Smooth muscle cell (in vitro differentiated cells): ENCODE results near the gene TMEM25. TPM values are rescaled to one million over a fixed set of nuclear protein-coding genes. Genes with fewer than 3 reads are reported as not detected.

ENCODE experiments used
- DNase-seq: peaks from one replicate; lab custom pipeline; 2025; ENCODE audit not compliant: unreplicated experiment; lab: John Stamatoyannopoulos, UW
- H2AFZ ChIP-seq: fragments of 200-600 bp; sonication (generic); 2 replicates; pipeline ENCODE4 v1.6.0; 2016; ENCODE audit warnings: antibody characterized with exemption, low read depth, mild to moderate bottlenecking
- H3F3A ChIP-seq: fragments of 200-600 bp; sonication (generic); 2 replicates; pipeline ENCODE4 v1.6.0; 2017; ENCODE audit warnings: antibody characterized with exemption, low read depth
- H3K27ac ChIP-seq: fragments of 200-600 bp; sonication (generic); 2 replicates; pipeline ENCODE4 v1.5.1; 2016; ENCODE audit warnings: low read depth, mild to moderate bottlenecking
- H3K27me3 ChIP-seq: fragments of 200-600 bp; sonication (generic); 2 replicates; pipeline ENCODE4 v1.6.1; 2016; ENCODE audit warnings: low read depth, mild to moderate bottlenecking
- H3K36me3 ChIP-seq: fragments of 200-600 bp; sonication (generic); 2 replicates; pipeline ENCODE4 v1.5.1; 2016; ENCODE audit warnings: low read depth
- H3K4me1 ChIP-seq: fragments of 200-600 bp; sonication (generic); 2 replicates; pipeline ENCODE4 v1.5.1; 2016; ENCODE audit warnings: low read depth
- H3K4me2 ChIP-seq: fragments of 200-600 bp; sonication (generic); 2 replicates; pipeline ENCODE4 v1.6.0; 2016; ENCODE audit warnings: mild to moderate bottlenecking
- H3K4me3 ChIP-seq: fragments of 200-600 bp; sonication (generic); 2 replicates; pipeline ENCODE4 v1.5.1; 2016; ENCODE audit warnings: mild to moderate bottlenecking
- H3K79me2 ChIP-seq: fragments of 200-600 bp; sonication (generic); 2 replicates; pipeline ENCODE4 v1.6.0; 2016; ENCODE audit warnings: low read depth, mild to moderate bottlenecking
- H3K9ac ChIP-seq: fragments of 200-600 bp; sonication (generic); 2 replicates; pipeline ENCODE4 v1.6.0; 2016; ENCODE audit warnings: low read depth
- H3K9me3 ChIP-seq: fragments of 200-600 bp; sonication (generic); replicated peaks from 2 replicates; pipeline ENCODE4 v1.5.1; 2016; ENCODE audit warnings: low read depth
- H4K20me1 ChIP-seq: fragments of 200-600 bp; sonication (generic); 2 replicates; pipeline ENCODE4 v1.6.0; 2016; ENCODE audit warnings: low read depth
- CTCF ChIP-seq: fragments of 200-600 bp; sonication (generic); IDR thresholded peaks from 2 replicates; pipeline ENCODE4 v1.5.1; 2017; ENCODE audit warnings: borderline replicate concordance, mild to moderate bottlenecking, antibody characterized with exemption; ENCODE audit not compliant: insufficient read depth, poor library complexity, severe bottlenecking
- WGBS: methylation state at CpG from one replicate; pipeline ENCODE4 v1.1.7; 2016; ENCODE audit warnings: low lambda C conversion rate; 5-methylcytosine and 5-hydroxymethylcytosine counted together
- polyA plus RNA-seq: library from polyadenylated mRNA; unstranded; fragments of >200 nt; fragmentation: Nextera tagmentation; extraction: Ambion mirVana; gene quantifications from 2 replicates; pipeline ENCODE4 v1.2.1, GENCODE V29; 2016
- total RNA-seq: library from RNA; depleted of rRNA; stranded (reverse); fragments of >200 nt; gene quantifications from 2 replicates; pipeline ENCODE4 v1.2.3, GENCODE V29; 2014

TMEM25 gene
- total and polyA plus RNA-seq, 2 experiments from 2014 or later, result 23.9 to 48.1 TPM

- Histone ChIP-seq H3F3A (no peaks in the 10 kb centered on the region), H3K4me1 (peaks cover 7% of the 10 kb centered on the region), H3K27ac (no peak overlapping the region), H3K9ac (no peak overlapping the region), H3K4me3 (no peak overlapping the region), H2AFZ (no peak overlapping the region), H3K27me3 (no peaks in the 10 kb centered on the region), H3K9me3 (no peaks in the 10 kb centered on the region), H3K36me3 (no peaks in the 10 kb centered on the region), H3K4me2 (no peak overlapping the region), H3K79me2 (no peaks in the 10 kb centered on the region), H4K20me1 (no peaks in the 10 kb centered on the region)
- WGBS, result 91% methylated on average over 27 of the region's 27 CpGs
- TF ChIP-seq CTCF, result no peak
- no peak for DNase-seq
Observed at GRCh38 chr11:118533769-118534729, 3.1 kb downstream of the TMEM25 start.

DNA sequence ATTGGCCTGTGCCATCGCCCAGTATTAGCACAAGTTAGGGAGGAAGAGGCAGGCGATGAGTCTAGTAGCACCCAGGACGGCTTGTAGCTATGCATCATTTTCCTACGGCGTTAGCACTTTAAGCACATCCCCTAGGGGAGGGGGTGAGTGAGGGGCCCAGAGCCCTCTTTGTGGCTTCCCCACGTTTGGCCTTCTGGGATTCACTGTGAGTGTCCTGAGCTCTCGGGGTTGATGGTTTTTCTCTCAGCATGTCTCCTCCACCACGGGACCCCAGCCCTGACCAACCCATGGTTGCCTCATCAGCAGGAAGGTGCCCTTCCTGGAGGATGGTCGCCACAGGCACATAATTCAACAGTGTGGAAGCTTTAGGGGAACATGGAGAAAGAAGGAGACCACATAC is 4.3 kb downstream of the TMEM25 start:
- Histone ChIP-seq H4K20me1 (no peaks in the 10 kb centered on the region), H3K4me1 (peaks cover 2% of the 10 kb centered on the region), H3K27me3 (no peaks in the 10 kb centered on the region), H3K9me3 (no peaks in the 10 kb centered on the region), H3F3A (no peaks in the 10 kb centered on the region), H3K4me2 (no peak overlapping the region), H3K27ac (no peak overlapping the region), H3K79me2 (no peaks in the 10 kb centered on the region), H3K9ac (no peak overlapping the region), H3K4me3 (no peak overlapping the region), H2AFZ (no peak overlapping the region), H3K36me3 (no peaks in the 10 kb centered on the region)
- no peak for TF ChIP-seq CTCF
- no peak for DNase-seq
- WGBS, result 91% methylated on average over 9 of the region's 9 CpGs

- WGBS, result 99% methylated on average over 5 of the region's 5 CpGs
- Histone ChIP-seq H3K4me2 (no peak overlapping the region), H3K27ac (no peak overlapping the region), H2AFZ (no peak overlapping the region), H3K36me3 (no peaks in the 10 kb centered on the region), H3K9ac (no peak overlapping the region), H3K4me1 (no peaks in the 10 kb centered on the region), H4K20me1 (no peaks in the 10 kb centered on the region), H3K79me2 (no peaks in the 10 kb centered on the region), H3K4me3 (no peak overlapping the region), H3F3A (no peaks in the 10 kb centered on the region), H3K27me3 (no peaks in the 10 kb centered on the region), H3K9me3 (no peaks in the 10 kb centered on the region)
- no peak for DNase-seq
- TF ChIP-seq CTCF, result no peak
Observed at GRCh38 chr11:118536726-118537125, 5.7 kb downstream of the TMEM25 start.
